GM19238 (cell line): ENCODE data around the gene FOXL3.
"Not testable (repeated sequence)": the region's sequence is repeated elsewhere in the genome, so short reads cannot be mapped to it uniquely, and the experiment has no call there.

Experiments used
- DNase-seq: peaks from one replicate; pipeline ENCODE4 v3.0.0; 2011; ENCODE audit warnings: low spot score; ENCODE audit not compliant: insufficient read length

FOXL3 gene

GRCh38 chr7:289209-289755 is 688 bp upstream of the FOXL3 start:
- DNase-seq = no peak

GRCh38 chr7:290554-291372 is 793 bp downstream of the FOXL3 start:
- DNase-seq = no peak

- no peak for DNase-seq
Observed at GRCh38 chr7:291373-292092, 1.6 kb downstream of the FOXL3 start.

- DNase-seq = no peak
Observed at GRCh38 chr7:292226-292625, 2.3 kb downstream of the FOXL3 start.

- no peak for DNase-seq
Observed at GRCh38 chr7:292826-293225, 2.9 kb downstream of the FOXL3 start.

DNA sequence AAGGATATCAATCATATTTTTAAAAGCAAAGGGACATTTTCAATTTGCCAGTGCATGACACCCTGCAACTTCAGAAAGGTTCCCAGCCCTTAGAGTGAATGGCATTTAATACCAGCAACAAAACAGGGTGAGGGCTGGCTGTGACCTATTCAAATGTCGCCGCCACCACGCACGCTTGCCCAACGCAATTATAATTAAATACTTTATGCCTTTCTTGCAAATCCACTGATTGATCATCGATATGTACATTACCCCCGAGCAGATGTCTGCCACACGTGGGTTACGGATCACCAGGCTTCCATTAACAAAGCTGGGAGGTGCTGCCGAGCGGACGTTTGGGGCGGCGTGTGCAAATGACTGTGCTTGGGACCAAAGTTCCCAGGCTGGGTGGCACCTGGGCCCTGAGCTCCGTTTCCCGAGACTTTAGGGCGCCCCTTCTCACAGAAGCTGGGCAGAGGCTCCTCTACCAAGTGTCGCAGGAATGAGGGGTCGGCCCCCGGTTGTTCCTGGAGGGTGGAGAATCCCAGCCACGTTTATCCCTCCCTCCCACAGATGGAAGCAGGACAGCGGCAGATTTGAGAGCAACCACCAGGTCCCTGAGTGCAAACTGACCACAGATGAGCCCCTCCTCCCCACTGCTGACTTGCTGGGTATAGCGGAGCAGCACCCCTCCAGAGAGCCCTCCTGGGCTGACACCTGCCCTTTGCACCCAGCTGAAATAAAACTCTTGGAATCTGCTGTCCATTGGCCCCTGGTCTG is 3.9 kb downstream of the FOXL3 start:
- DNase-seq = no peak

- no peak for DNase-seq
Observed at GRCh38 chr7:294440-295154, 4.6 kb downstream of the FOXL3 start.

GRCh38 chr7:295155-296154 is 5.5 kb downstream of the FOXL3 start:
- no peak for DNase-seq

DNA sequence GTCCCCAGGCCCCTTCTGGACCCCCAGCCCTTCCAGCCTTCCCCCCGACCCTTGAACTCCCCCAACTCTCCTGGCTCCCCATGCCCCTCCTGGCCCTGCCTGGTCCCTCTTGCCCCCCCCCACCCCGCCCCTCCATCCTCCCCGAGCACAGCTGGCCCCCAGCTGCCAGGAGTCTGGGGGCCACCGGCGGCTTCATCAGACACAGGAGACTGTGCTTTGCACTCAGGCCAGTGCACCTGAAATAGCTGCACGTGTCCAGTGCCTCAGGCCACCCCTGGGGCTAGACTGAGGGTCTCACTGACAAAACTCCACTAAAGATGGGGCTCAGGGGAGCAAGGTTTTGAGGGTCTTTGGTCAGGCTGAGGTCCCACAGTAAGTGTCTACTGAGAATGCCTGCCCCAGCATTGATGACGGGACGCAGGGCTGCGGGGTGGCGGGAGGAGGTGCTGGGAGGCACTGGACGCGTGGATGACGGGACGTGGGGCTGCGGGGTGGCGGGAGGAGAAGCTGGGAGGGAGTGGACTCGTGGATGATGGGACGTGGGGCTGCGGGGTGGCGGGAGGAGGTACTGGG is 6.5 kb downstream of the FOXL3 start:
- DNase-seq = no peak

GRCh38 chr7:297141-297540 is 7.2 kb downstream of the FOXL3 start:
- DNase-seq = not testable (repeated sequence)

GRCh38 chr7:297611-298374 is 7.8 kb downstream of the FOXL3 start:
- no peak for DNase-seq

- no peak for DNase-seq
Observed at GRCh38 chr7:298375-298702, 8.4 kb downstream of the FOXL3 start.

DNA sequence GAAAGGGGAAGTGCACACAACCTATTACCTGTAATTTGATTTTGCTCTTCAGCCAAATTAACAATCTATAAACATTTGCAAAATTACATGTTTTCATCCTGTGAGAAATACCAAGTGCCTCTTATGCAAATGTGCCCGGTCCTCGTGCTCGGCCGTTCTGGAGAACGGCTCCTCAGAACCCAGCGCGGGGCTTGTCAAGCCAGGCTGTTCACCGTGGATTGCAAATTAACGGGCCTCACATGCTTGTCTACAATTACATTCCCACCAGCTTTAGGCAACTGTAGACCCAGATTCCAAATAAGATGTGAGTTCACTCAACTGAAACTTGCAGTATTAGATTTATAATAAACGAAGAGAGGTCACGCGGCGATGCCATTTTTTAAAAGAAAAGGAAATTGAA is 8.8 kb downstream of the FOXL3 start:
- DNase-seq = no peak

- DNase-seq = no peak
Observed at GRCh38 chr7:299169-299568, 9.2 kb downstream of the FOXL3 start.

DNA sequence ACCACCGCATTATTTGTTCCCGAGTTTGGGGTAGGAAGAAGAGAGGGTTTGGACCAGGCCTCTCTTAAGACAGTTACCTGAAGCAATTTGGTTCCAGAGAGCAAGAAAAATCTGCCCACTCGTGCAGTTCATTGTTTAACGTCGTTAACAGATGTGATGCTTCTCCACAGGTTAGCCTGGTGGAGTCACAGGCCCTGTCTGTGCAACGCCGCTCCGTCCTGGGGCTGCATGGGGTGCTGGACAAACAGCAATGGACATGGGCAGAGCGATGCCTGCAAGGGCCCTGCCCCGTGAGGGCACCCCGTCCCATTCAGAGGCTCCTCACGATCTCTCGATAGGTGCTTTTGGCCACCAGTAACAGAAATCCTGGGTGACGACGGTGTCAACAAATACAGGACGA is 9.7 kb downstream of the FOXL3 start:
- no peak for DNase-seq

DNA sequence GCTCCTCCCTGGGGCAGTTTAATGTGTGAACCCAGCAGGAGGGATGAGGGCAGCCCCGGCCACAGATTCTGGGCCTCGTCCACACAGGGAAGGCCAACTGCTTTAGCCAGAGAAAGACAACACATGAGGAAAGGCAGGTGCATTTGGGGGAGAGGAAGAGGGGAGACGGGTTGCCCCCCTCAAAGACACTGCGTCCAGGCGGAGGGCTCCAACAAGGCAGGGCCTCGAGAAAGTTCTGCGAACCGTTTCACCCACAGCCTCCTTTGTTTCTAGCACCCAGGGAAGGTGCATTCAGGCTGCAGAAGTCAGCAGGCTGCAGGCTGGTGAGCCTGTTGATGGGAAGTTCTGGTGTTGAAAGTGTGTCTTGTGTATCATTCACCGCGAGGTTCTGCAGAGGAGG is 10.1 kb downstream of the FOXL3 start:
- no peak for DNase-seq

GRCh38 chr7:300546-301290 is 10.7 kb downstream of the FOXL3 start:
- no peak for DNase-seq

- DNase-seq = no peak
Observed at GRCh38 chr7:301291-302053, 11.5 kb downstream of the FOXL3 start.
